Breast epithelium (tissue), 4 donors: ENCODE measurements around the gene ANKZF1. TPM values are rescaled to one million over a fixed set of nuclear protein-coding genes. Genes with fewer than 3 reads are reported as not detected.

ENCODE experiments used
- DNase-seq, 2 donors: peaks; one replicate each; pipeline ENCODE4 v3.0.0-alpha.2; 2019; ENCODE audit warnings: low spot score in 2 of 2
- H3K27ac ChIP-seq, 2 donors: fragments of 200-600 bp; sonication (generic) in 1 of 2; one replicate each; pipeline ENCODE4 v1.5.1; 2016 to 2019; ENCODE audit warnings: mild to moderate bottlenecking in 1 of 2
- H3K27me3 ChIP-seq, 2 donors: fragments of 200-600 bp; sonication (generic) in 1 of 2; one replicate each; pipeline versions ENCODE4 v1.5.1 to v1.6.0; 2017 to 2019; ENCODE audit warnings: control low read depth in 1 of 2, mild to moderate bottlenecking in 1 of 2
- H3K36me3 ChIP-seq: fragments of 200-600 bp; one replicate; pipeline ENCODE4 v1.5.1; 2019
- H3K4me1 ChIP-seq, 2 donors: fragments of 200-600 bp; sonication (generic); one replicate each; pipeline ENCODE4 v1.5.1; 2016 to 2019; ENCODE audit warnings: control low read depth in 1 of 2
- H3K4me3 ChIP-seq, 3 donors: fragments of 200-600 bp; sonication (generic); 1 replicate in 2 of 3; 2 replicates in 1 of 3; pipeline ENCODE4 v1.5.1; 2016 to 2019; ENCODE audit warnings: mild to moderate bottlenecking in 3 of 3, moderate library complexity in 2 of 3
- H3K9me3 ChIP-seq, 2 donors: fragments of 200-600 bp; sonication (generic) in 1 of 2; one replicate each; pipeline ENCODE4 v1.5.1; 2016 to 2019; ENCODE audit warnings: control low read depth in 1 of 2
- POLR2A ChIP-seq: fragments of 450-650 bp; IDR thresholded peaks from one replicate; pipeline ENCODE4 v1.6.1; 2016; ENCODE audit warnings: antibody characterized with exemption, mild to moderate bottlenecking, moderate library complexity
- POLR2AphosphoS5 ChIP-seq, 3 donors: sonication (generic); formaldehyde crosslinking; IDR thresholded peaks; one replicate each; pipeline ENCODE4 v1.6.1; 2017; ENCODE audit warnings: antibody characterized with exemption in 3 of 3
- intact Hi-C: fragments of 100-400 bp; cut with DNase I; formaldehyde crosslinking; loops from one replicate; pipeline ENCODE4 v1.15.1; 2023; ENCODE audit warnings: low total_unique reads
- total RNA-seq, 3 donors: library from RNA; depleted of rRNA; stranded (reverse); fragments of >200 nt; gene quantifications; one replicate each; pipeline ENCODE4 v1.1.0, GENCODE V29; 2016
- TF ChIP-seq, protein P1 (sequence below), 3 donors: fragments of 450-650 bp; IDR thresholded peaks; one replicate each; pipeline ENCODE4 v1.5.1; 2016 to 2017; ENCODE audit warnings: antibody characterized with exemption in 3 of 3, mild to moderate bottlenecking in 3 of 3, moderate library complexity in 3 of 3

The ANKZF1 gene
- total RNA-seq, 3 donors from 2014 or later, result 29.3 to 101 (median 67.8) TPM

DNA sequence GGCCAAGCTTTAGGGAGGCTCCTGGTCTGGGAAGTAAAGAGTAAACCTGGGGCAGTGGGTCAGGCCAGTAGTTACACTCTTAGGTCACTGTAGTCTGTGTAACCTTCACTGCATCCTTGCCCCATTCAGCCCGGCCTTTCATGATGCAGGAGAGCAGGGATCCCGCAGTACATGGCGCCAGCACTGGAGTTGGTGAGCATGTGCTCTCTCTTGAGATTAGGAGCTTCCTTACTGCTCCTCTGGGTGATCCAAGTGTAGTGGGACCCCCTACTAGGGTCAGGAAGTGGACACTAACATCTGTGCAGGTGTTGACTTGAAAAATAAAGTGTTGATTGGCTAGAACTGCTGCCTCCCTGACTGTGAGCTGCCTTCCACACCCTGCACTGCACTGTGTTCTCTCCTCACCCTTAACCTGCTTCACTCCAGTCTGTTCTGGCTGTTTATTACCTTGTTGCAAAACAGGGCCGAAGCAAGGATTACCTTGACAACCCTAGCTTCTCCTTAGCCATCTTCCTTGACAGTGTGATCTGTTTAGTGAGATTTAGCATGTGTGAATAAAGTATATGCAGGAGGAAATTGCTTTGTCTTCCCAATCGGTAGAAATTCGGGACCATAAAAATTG lies 46.3 kb upstream of the ANKZF1 start:
- Histone ChIP-seq H3K4me1 (peaks cover 0 to 10% of the 10 kb centered on the region in 2 donors), H3K9me3 (no peaks in the 10 kb centered on the region), H3K4me3 (no peak overlapping the region), H3K36me3 (peaks cover 7% of the 10 kb centered on the region), H3K27ac (no peak overlapping the region), H3K27me3 (no peaks in the 10 kb centered on the region)
- DNase-seq, result no peak
- TF ChIP-seq POLR2AphosphoS5 (IDR thresholded peaks at IDR 0.05) (no peak), POLR2A (no peak)
- TF ChIP-seq, protein P1, sequence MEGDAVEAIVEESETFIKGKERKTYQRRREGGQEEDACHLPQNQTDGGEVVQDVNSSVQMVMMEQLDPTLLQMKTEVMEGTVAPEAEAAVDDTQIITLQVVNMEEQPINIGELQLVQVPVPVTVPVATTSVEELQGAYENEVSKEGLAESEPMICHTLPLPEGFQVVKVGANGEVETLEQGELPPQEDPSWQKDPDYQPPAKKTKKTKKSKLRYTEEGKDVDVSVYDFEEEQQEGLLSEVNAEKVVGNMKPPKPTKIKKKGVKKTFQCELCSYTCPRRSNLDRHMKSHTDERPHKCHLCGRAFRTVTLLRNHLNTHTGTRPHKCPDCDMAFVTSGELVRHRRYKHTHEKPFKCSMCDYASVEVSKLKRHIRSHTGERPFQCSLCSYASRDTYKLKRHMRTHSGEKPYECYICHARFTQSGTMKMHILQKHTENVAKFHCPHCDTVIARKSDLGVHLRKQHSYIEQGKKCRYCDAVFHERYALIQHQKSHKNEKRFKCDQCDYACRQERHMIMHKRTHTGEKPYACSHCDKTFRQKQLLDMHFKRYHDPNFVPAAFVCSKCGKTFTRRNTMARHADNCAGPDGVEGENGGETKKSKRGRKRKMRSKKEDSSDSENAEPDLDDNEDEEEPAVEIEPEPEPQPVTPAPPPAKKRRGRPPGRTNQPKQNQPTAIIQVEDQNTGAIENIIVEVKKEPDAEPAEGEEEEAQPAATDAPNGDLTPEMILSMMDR (IDR thresholded peaks at IDR 0.05), result no peak
- intact Hi-C loops, result no loop called here

DNA sequence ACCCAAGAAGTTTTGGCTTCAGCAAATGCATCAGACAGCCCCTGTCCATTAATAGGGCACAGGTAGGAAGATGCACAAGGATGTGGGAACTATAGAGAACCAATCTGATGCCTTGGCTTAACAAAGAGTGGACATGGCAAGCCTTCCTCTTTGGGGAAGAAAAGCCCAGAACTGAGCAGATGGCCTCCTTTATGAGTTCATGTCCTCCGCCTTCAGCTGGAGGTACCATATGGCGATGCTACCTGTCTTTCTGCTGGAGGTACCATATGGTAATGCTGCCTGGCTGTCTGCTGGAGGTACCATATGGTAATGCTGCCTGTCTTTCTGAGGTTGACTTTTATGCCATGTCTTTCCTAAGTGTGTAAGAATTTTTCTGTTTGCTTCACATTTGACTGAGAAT lies 45.5 kb upstream of the ANKZF1 start:
- H3K9me3 ChIP-seq, result no peaks in the 10 kb centered on the region
- no peak for TF ChIP-seq POLR2AphosphoS5 (IDR thresholded peaks at IDR 0.05)
- no peak for TF ChIP-seq POLR2A
- TF ChIP-seq, protein P1 (IDR thresholded peaks at IDR 0.05), result no peak
- H3K27me3 ChIP-seq, result no peaks in the 10 kb centered on the region
- H3K4me1 ChIP-seq, result peaks cover 0 to 6% of the 10 kb centered on the region in 2 donors
- intact Hi-C loops, result no loop called here
- no peak overlapping the region for H3K27ac ChIP-seq
- peaks cover 7% of the 10 kb centered on the region for H3K36me3 ChIP-seq
- H3K4me3 ChIP-seq, result no peak overlapping the region
- no peak for DNase-seq

DNA sequence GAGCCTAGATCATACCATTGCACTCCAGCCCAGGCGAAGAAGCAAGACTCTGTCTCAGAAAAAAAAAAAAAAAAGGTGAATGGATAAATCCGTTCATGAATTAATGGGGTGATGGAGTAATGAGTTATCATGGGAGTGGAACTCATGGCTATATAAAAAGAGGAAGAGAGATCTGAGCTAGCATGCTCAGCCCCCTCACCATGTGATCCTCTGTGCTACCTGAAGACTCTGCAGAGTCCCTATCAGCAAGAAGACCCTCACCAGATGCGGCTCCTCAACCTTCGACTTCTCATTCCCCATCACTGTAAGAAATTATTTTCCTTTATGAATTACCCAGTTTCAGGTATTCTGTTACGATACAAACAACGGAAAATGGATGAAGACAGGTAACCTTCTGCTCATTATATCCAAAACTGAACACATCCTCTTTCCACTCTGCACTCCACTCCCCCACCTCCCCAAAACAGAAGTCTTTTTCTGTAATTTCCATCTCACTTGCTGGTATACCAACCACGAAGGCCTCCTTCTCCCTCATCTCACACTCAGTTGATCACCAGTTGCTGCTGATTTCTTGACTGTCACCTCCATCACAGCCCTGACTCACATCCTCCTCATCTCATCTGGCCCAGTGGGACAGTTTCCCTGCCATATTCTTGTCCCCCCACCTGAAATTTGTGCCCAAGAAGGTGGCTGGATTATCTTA lies 42.7 kb upstream of the ANKZF1 start:
- intact Hi-C loops, result no loop called here
- Histone ChIP-seq H3K27me3 (no peaks in the 10 kb centered on the region), H3K27ac (no peak overlapping the region), H3K9me3 (no peaks in the 10 kb centered on the region), H3K4me1 (no peaks in the 10 kb centered on the region), H3K36me3 (peaks cover 7% of the 10 kb centered on the region), H3K4me3 (no peak overlapping the region)
- no peak for DNase-seq
- TF ChIP-seq, protein P1 (IDR thresholded peaks at IDR 0.05), result no peak

DNA sequence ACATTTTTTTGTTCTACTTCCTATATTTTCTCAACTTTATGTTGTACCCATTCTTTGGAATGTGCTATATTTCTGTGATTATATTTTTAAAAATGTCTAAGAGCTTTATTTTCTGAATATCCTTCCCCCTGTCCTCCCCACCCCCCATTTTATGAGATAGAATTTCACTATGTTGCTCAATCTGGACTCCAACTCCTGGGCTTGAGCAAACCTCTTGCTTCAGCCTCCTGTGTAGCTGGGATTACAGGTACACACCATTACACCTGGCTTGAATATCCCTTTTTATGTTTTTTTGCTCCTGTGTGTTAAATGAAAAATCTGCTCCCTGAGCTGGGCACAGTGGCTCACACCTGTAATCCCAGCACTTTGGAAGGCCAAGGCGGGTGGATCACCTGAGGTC lies 32.2 kb upstream of the ANKZF1 start:
- Histone ChIP-seq H3K27ac (no peak overlapping the region), H3K27me3 (no peaks in the 10 kb centered on the region), H3K4me3 (no peak overlapping the region), H3K4me1 (no peaks in the 10 kb centered on the region), H3K9me3 (no peaks in the 10 kb centered on the region), H3K36me3 (no peaks in the 10 kb centered on the region)
- intact Hi-C loops, result no loop called here
- TF ChIP-seq, protein P1 (IDR thresholded peaks at IDR 0.05), result no peak
- TF ChIP-seq POLR2A (no peak), POLR2AphosphoS5 (IDR thresholded peaks at IDR 0.05) (no peak)
- no peak for DNase-seq

DNA sequence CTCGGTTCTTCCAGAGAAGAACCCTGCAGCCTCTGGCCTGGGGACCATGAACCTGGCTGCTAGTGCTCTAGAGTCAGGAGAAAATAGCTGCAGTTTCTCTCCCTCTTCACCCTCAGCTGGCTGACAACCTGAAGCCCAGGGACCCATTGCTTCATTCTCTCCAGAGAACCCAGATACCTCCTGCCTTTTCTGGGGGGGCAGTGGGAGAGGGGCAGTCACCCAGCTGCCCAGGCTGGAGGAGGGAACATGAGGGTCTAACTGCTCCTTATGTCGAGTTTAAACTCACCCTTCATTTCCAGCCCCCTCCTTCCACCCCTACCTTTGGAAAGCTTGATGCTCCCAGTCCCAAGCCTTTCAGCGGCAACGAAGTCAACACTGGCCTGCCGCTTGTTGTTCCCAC lies 30.6 kb upstream of the ANKZF1 start:
- Histone ChIP-seq H3K4me1 (no peaks in the 10 kb centered on the region), H3K27me3 (no peaks in the 10 kb centered on the region), H3K9me3 (no peaks in the 10 kb centered on the region), H3K36me3 (no peaks in the 10 kb centered on the region), H3K27ac (no peak overlapping the region), H3K4me3 (no peak overlapping the region)
- intact Hi-C loops, result no loop called here
- DNase-seq, result no peak
- TF ChIP-seq POLR2AphosphoS5 (IDR thresholded peaks at IDR 0.05) (no peak), POLR2A (no peak)
- TF ChIP-seq, protein P1 (IDR thresholded peaks at IDR 0.05), result no peak
